K562 (cell line): ENCODE measurements around the gene SIRT3. TPM values are rescaled to one million over a fixed set of nuclear protein-coding genes. Genes with fewer than 3 reads are reported as not detected.

Experiments used
- BRCA1 ChIP-seq, 2 experiments: fragments of 450-650 bp in 1 of 2; sonication (generic) in 1 of 2; formaldehyde crosslinking in 1 of 2; IDR thresholded peaks; 2 replicates each; pipeline versions ENCODE4 v1.5.0 to v1.6.1; 2017 to 2020; ENCODE audit warnings: mild to moderate bottlenecking in 1 of 2, missing genetic modification reagents in 1 of 2
- HMG20B ChIP-seq: fragments of 250-450 bp; sonication (Bioruptor Pico); IDR thresholded peaks from 2 replicates; pipeline ENCODE4 v1.5.0; 2021; ENCODE audit warnings: mild to moderate bottlenecking
- L3MBTL2 ChIP-seq: fragments of 450-650 bp; IDR thresholded peaks from 2 replicates; pipeline ENCODE4 v1.6.1; 2016; ENCODE audit warnings: mild to moderate bottlenecking, moderate library complexity
- TARDBP ChIP-seq: fragments of 450-650 bp; IDR thresholded peaks from 2 replicates; pipeline ENCODE4 v1.6.1; 2016
- TCFL5 ChIP-seq: fragments of 250-450 bp; sonication (Bioruptor Pico); conservative IDR thresholded peaks from 2 replicates; pipeline ENCODE4 v1.6.1; 2021; ENCODE audit warnings: mild to moderate bottlenecking, moderate library complexity, matching md5 sums
- ZNF436 ChIP-seq: fragments of 250-450, 450-650 bp; sonication (Bioruptor Pico); formaldehyde crosslinking; IDR thresholded peaks from 2 replicates; pipeline ENCODE4 v1.7.0; 2020; ENCODE audit warnings: mild to moderate bottlenecking
- polyA plus RNA-seq, 8 experiments: library from polyadenylated mRNA; depleted of rRNA in 4 of 8; stranded (reverse) in 5 of 8; unstranded in 3 of 8; fragments of >200 nt; fragmentation: Nextera tagmentation in 2 of 8; fragmentation: Illumina TruSeq in 1 of 8; extraction: Ambion mirVana in 2 of 8; extraction: Trizol in 1 of 8; gene quantifications; 2 replicates each; pipeline versions ENCODE4 v1.2.1 to v1.2.3, GENCODE V29; 2011 to 2014; ENCODE audit warnings: inconsistent platforms in 1 of 8, missing spikeins in 1 of 8
- total RNA-seq, 7 experiments: library from RNA; depleted of rRNA in 6 of 7; stranded (reverse); fragments of >200 nt in 6 of 7; fragmentation: Illumina TruSeq in 2 of 7; extraction: Trizol in 2 of 7; gene quantifications; 2 replicates each; pipeline versions ENCODE4 v1.2.1 to v1.2.3, GENCODE V29; 2011 to 2021; ENCODE audit warnings: low replicate concordance in 1 of 7
- TF ChIP-seq, protein P1 (sequence below): IDR thresholded peaks from 3 replicates; pipeline ENCODE4 v1.6.1; 2011; ENCODE audit warnings: borderline replicate concordance, mild to moderate bottlenecking, moderate library complexity; ENCODE audit not compliant: insufficient read length; ENCODE audit errors: extremely low read depth
- TF ChIP-seq, protein P2 (sequence below), 2 experiments: fragments of 450-650 bp; IDR thresholded peaks; 2 replicates each; pipeline ENCODE4 v1.6.1; 2016
- TF ChIP-seq, protein P3 (sequence below), 2 experiments: fragments of 450-650 bp in 1 of 2; sonication (generic) in 1 of 2; formaldehyde crosslinking in 1 of 2; IDR thresholded peaks in 1 of 2; conservative IDR thresholded peaks in 1 of 2; 2 replicates each; pipeline versions ENCODE4 v1.6.1 to v1.8.1; 2016 to 2023; ENCODE audit warnings: mild to moderate bottlenecking in 2 of 2, moderate library complexity in 2 of 2, inconsistent platforms in 1 of 2, missing genetic modification reagents in 1 of 2

Gene SIRT3
- total and polyA plus RNA-seq, 9 of the 15 experiments (the other 6 are each of a cell fraction or from before 2014, with no cell fraction given) = 1.9 to 27.5 (median 14.5) TPM

DNA sequence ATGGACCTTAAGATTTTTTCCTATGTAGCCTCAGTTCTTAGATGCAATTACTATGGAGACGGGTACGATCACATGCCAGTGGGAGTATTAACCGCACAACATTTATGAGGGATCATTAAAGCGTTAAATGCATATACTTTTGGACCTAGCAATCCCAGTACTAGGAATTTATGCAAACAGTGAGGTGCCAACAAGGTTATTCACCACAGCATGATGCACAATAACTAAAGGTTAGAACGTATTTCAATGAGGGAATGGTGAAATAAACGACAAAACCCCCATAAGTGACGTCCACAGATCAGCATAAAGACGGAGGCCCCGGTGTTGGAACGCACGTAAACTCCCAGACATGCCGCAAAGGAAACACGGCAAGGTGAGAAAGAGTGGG lies 539 bp downstream of the SIRT3 start (continued):
- TF ChIP-seq TCFL5 (no peak), BRCA1 (IDR thresholded peaks at IDR 0.05) (no peak), BRCA1 (CRISPR knock-in tag; IDR thresholded peaks at IDR 0.05) (no peak), ZNF436 (CRISPR knock-in tag) (no peak), TARDBP (no peak), HMG20B (CRISPR knock-in tag) (no peak), L3MBTL2 (peak; percentile 14; the same call in 1 of the 2 replicates)
- TF ChIP-seq, protein P1, sequence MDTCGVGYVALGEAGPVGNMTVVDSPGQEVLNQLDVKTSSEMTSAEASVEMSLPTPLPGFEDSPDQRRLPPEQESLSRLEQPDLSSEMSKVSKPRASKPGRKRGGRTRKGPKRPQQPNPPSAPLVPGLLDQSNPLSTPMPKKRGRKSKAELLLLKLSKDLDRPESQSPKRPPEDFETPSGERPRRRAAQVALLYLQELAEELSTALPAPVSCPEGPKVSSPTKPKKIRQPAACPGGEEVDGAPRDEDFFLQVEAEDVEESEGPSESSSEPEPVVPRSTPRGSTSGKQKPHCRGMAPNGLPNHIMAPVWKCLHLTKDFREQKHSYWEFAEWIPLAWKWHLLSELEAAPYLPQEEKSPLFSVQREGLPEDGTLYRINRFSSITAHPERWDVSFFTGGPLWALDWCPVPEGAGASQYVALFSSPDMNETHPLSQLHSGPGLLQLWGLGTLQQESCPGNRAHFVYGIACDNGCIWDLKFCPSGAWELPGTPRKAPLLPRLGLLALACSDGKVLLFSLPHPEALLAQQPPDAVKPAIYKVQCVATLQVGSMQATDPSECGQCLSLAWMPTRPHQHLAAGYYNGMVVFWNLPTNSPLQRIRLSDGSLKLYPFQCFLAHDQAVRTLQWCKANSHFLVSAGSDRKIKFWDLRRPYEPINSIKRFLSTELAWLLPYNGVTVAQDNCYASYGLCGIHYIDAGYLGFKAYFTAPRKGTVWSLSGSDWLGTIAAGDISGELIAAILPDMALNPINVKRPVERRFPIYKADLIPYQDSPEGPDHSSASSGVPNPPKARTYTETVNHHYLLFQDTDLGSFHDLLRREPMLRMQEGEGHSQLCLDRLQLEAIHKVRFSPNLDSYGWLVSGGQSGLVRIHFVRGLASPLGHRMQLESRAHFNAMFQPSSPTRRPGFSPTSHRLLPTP = no peak
- TF ChIP-seq, protein P2, sequence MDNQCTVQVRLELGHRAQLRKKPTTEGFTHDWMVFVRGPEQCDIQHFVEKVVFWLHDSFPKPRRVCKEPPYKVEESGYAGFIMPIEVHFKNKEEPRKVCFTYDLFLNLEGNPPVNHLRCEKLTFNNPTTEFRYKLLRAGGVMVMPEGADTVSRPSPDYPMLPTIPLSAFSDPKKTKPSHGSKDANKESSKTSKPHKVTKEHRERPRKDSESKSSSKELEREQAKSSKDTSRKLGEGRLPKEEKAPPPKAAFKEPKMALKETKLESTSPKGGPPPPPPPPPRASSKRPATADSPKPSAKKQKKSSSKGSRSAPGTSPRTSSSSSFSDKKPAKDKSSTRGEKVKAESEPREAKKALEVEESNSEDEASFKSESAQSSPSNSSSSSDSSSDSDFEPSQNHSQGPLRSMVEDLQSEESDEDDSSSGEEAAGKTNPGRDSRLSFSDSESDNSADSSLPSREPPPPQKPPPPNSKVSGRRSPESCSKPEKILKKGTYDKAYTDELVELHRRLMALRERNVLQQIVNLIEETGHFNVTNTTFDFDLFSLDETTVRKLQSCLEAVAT (IDR thresholded peaks at IDR 0.05) = peak in 1 of 2 experiments; percentile 51; a peak in 1 of 4 replicates
- TF ChIP-seq, protein P3, sequence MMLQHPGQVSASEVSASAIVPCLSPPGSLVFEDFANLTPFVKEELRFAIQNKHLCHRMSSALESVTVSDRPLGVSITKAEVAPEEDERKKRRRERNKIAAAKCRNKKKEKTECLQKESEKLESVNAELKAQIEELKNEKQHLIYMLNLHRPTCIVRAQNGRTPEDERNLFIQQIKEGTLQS (IDR thresholded peaks at IDR 0.05) = no peak
- TF ChIP-seq, protein P3 (CRISPR knock-in tag; conservative IDR thresholded peaks at IDR 0.05) = no peak
